ENCODE results near the gene SLC16A1.

DNA sequence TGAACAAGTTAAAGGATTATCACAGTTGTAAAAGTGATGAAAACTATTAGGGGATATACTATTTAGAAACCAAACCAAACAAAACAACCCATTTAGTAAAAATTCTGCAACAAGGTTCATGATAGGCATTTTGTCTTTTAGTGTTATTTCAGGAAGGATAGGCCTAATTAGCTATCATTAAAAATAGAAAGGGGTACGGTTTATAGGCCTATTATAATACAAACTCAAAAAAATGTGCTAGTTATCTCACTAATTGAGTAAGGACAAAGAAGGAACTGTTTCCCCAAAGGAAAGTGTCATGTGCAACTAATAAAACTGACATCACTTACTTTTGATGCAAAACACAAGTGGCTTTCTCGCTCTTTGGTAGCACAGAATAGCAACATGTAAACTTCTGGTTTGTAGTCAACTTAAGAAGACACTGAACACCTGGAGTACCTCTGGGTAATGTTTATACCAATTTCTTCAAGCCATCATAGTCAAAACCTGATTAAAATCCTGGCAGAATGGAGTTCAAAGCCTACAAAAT, 28.5 kb downstream of the SLC16A1 start:
- TF ChIP-seq POLR2AphosphoS5 (IDR thresholded peaks at IDR 0.05; ENCODE audit: low read depth, low read length) (no peak), TAF1 (IDR thresholded peaks at IDR 0.05; ENCODE audit: low read depth, low read length) (no peak), POLR2A (IDR thresholded peaks at IDR 0.05; ENCODE audit: low read depth, low read length) (no peak), PAX5 (IDR thresholded peaks at IDR 0.05; ENCODE audit: insufficient read depth, low read length, severe bottlenecking) (no peak), SPI1 (IDR thresholded peaks at IDR 0.05; ENCODE audit: low read depth, low read length) (no peak), POU2F2 (IDR thresholded peaks at IDR 0.05; ENCODE audit: low read depth, low read length) (no peak)

Data from GM12891 (cell line).